NB4 (cell line): Measurements from ENCODE around the gene ITSN1.

ENCODE experiments used
- CTCF ChIP-seq: IDR thresholded peaks from one replicate; pipeline ENCODE4 v1.5.1; 2012; ENCODE audit warnings: low read depth, low read length
- MAX ChIP-seq: IDR thresholded peaks from 2 replicates; pipeline ENCODE4 v1.6.1; 2011; ENCODE audit warnings: low read depth, low read length
- POLR2A ChIP-seq: IDR thresholded peaks from 2 replicates; pipeline ENCODE4 v1.6.1; 2011; ENCODE audit warnings: mild to moderate bottlenecking; ENCODE audit not compliant: insufficient read length; ENCODE audit errors: extremely low read depth

DNA sequence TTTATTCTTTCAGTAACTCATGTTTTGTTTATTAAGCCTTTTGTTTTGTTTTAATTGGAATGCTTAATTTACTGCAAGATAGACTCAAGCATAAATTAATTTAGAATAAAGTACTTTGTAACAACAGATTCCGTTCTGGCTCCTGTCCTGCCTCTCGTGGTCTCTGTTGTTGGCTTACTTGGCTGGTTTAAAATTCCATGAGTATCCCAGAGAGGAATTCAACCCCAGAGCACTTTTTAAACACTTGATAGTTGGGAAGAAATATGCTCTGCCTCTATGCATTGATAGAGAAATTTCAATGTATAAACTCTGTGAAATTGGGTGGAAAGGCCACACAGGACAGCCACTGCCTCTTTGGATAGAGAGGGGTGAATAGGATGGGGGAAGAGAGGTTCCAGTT is 183.6 kb downstream of the ITSN1 start:
- TF ChIP-seq POLR2A = no peak
- no peak for TF ChIP-seq CTCF
- TF ChIP-seq MAX = no peak
